CD4-positive, alpha-beta T cell (primary cell): ENCODE results near the gene CLDN1. TPM values are rescaled to one million over a fixed set of nuclear protein-coding genes. Genes with fewer than 3 reads are reported as not detected.

Source experiments
- ATAC-seq: fragments of 200-7000 bp; cut with Tn5 transposase; one replicate; pipeline ENCODE4 v1.10.0; 2022; ENCODE audit warnings: mild to moderate bottlenecking; ENCODE audit not compliant: poor library complexity
- CTCF ChIA-PET: fragments of 350-600 bp; sonication (Branson Sonifier 250); formaldehyde crosslinking; loops from one replicate; lab custom pipeline; 2021; ENCODE audit warnings: antibody characterized with exemption, inconsistent platforms; lab: Charles Lee
- POLR2A ChIA-PET: fragments of 350-600 bp; sonication (Branson Sonifier 250); formaldehyde crosslinking; loops from one replicate; lab custom pipeline; 2021; ENCODE audit warnings: antibody characterized with exemption, inconsistent platforms; lab: Charles Lee
- DNase-seq, 14 experiments: peaks; one replicate each; pipeline ENCODE4 v3.0.0-alpha.2; 2013 to 2020; ENCODE audit warnings: mixed read lengths in 2 of 14
- H3K27ac ChIP-seq, 2 donors: one replicate each; pipeline versions ENCODE4 v1.5.1 to v1.7.0; 2013; ENCODE audit warnings: low read length in 2 of 2, low read depth in 1 of 2, mild to moderate bottlenecking in 1 of 2
- H3K27me3 ChIP-seq, 2 experiments: 1 replicate in 1 of 2; 2 replicates in 1 of 2; pipeline versions ENCODE4 v1.6.1 to v1.7.0; 2013; ENCODE audit warnings: low read length in 2 of 2, control low read depth in 1 of 2, mild to moderate bottlenecking in 1 of 2, moderate library complexity in 1 of 2; ENCODE audit not compliant: insufficient read depth in 2 of 2, control insufficient read depth in 1 of 2
- H3K36me3 ChIP-seq: one replicate; pipeline ENCODE4 v1.6.1; 2013; ENCODE audit warnings: low read length, control low read depth; ENCODE audit not compliant: insufficient read depth
- H3K4me1 ChIP-seq: one replicate; pipeline ENCODE4 v1.6.1; 2013; ENCODE audit warnings: low read length, control low read depth; ENCODE audit not compliant: insufficient read depth
- H3K4me3 ChIP-seq: one replicate; pipeline ENCODE4 v1.5.1; 2013; ENCODE audit warnings: mild to moderate bottlenecking, low read length, moderate library complexity
- H3K9me3 ChIP-seq, 2 experiments: 1 replicate in 1 of 2; 2 replicates in 1 of 2; pipeline versions ENCODE4 v1.6.1 to v1.7.0; 2013; ENCODE audit warnings: low read length in 2 of 2, mild to moderate bottlenecking in 2 of 2, control low read depth in 1 of 2, moderate library complexity in 1 of 2; ENCODE audit not compliant: control insufficient read depth in 1 of 2, insufficient read depth in 1 of 2
- H3K27ac Mint-ChIP-seq: one replicate; pipeline ENCODE4 v1.8.0; 2020; ENCODE audit warnings: mixed read lengths
- H3K27me3 Mint-ChIP-seq: one replicate; pipeline ENCODE4 v1.8.0; 2021; ENCODE audit warnings: mixed read lengths
- H3K36me3 Mint-ChIP-seq: one replicate; pipeline ENCODE4 v1.8.0; 2021; ENCODE audit warnings: low read depth, mixed read lengths
- H3K4me1 Mint-ChIP-seq: one replicate; pipeline ENCODE4 v1.8.0; 2021; ENCODE audit warnings: low read depth, mixed read lengths
- H3K4me3 Mint-ChIP-seq: one replicate; pipeline ENCODE4 v1.8.0; 2020; ENCODE audit warnings: mild to moderate bottlenecking, mixed read lengths
- H3K9me3 Mint-ChIP-seq: one replicate; pipeline ENCODE4 v1.8.0; 2020; ENCODE audit warnings: mixed read lengths
- CTCF ChIP-seq: fragments of 200-600 bp; IDR thresholded peaks from one replicate; pipeline ENCODE4 v1.8.0; 2022; ENCODE audit warnings: antibody characterized with exemption, mild to moderate bottlenecking
- intact Hi-C, 2 experiments: fragments of 100-400 bp; cut with DNase I in 1 of 2; cut with micrococcal nuclease in 1 of 2; formaldehyde crosslinking; loops; one replicate each; pipeline versions ENCODE4 v1.15.1 to v1.9.0; 2023 to 2025; cut with DNase I, micrococcal nuclease
- total RNA-seq, 174 experiments: library from RNA in 2 of 174; stranded (reverse) in 2 of 174; gene quantifications; one replicate each; pipeline ENCODE4 v1.2.3 and lab custom pipeline; 2021 to 2026

The CLDN1 gene
- total RNA-seq, 2 experiments from 2014 or later: 0.80 to 0.95 TPM

DNA sequence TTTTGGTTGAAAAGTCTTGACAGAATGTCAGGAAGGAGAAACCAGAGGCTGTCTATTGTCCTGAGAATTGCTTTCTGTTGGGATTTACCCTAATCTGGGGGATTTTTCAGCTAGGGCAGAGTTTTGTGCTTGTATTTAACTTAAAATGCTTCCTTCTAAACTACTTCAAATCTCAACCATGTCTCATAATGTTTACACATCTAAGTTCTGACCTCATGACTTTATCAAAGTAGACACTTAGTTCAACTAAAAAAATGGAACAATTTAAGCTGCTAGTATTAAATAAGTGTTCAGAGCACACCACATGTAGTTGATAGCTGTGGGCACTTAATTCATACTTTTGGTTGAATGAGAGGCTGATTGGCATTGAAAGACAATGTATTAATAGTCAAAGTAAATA lies 28.2 kb downstream of the CLDN1 start:
- no peak overlapping the region for H3K27ac ChIP-seq
- no peaks in the 10 kb centered on the region for H3K27me3 ChIP-seq
- H3K27ac Mint-ChIP-seq: no peak overlapping the region
- no peaks in the 10 kb centered on the region for H3K36me3 Mint-ChIP-seq
- intact Hi-C loops: no loop called here
- no peaks in the 10 kb centered on the region for H3K27me3 Mint-ChIP-seq
- H3K9me3 ChIP-seq: peaks cover 0 to 5% of the 10 kb centered on the region in 2 experiments
- ATAC-seq: no peak
- no peaks in the 10 kb centered on the region for H3K4me1 ChIP-seq
- POLR2A ChIA-PET: no interaction called here
- no peak overlapping the region for H3K4me3 Mint-ChIP-seq
- H3K4me3 ChIP-seq: no peak overlapping the region
- H3K9me3 Mint-ChIP-seq: peaks cover 13% of the 10 kb centered on the region
- DNase-seq: no peak
- CTCF ChIA-PET: no interaction called here
- no peaks in the 10 kb centered on the region for H3K36me3 ChIP-seq
- no peak for TF ChIP-seq CTCF
- H3K4me1 Mint-ChIP-seq: no peaks in the 10 kb centered on the region

- ATAC-seq: no peak
- no peaks in the 10 kb centered on the region for H3K4me1 ChIP-seq
- no peaks in the 10 kb centered on the region for H3K4me1 Mint-ChIP-seq
Observed at GRCh38 chr3:190293621-190294020, 28.6 kb downstream of the CLDN1 start.

DNA sequence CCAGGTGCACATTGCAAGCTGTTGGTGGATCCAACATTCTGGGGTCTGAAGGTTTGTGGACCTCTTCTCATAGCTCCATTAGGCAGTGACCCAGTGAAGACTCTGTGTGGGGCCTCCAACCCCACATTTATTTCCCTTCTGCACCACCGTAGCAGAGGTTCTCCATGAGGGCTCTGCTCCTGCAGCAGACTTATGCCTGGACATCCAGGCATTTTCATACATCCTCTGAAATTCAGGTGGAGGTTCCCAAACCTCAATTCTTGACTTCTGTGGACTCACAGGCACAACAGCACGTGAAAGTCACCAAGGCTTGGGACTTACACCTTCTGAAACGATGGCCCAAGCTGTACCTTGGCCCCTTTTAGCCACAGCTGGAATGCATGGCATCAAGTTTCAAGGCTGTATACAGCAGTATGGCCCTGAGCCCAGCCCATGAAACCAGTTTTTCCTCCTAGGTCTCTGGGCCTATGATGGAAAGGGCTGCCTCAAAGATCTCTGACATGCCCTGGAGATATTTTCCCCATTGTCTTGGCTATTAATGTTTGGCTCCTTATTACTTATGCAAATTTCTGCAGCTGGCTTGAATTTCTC lies 30.2 kb downstream of the CLDN1 start:
- Mint-ChIP-seq H3K4me3 (no peak overlapping the region), H3K4me1 (no peaks in the 10 kb centered on the region), H3K27ac (no peak overlapping the region), H3K36me3 (no peaks in the 10 kb centered on the region), H3K9me3 (peaks cover 15% of the 10 kb centered on the region), H3K27me3 (no peaks in the 10 kb centered on the region)
- Histone ChIP-seq H3K27me3 (no peaks in the 10 kb centered on the region), H3K4me3 (no peak overlapping the region), H3K4me1 (no peaks in the 10 kb centered on the region), H3K9me3 (peaks cover 0 to 5% of the 10 kb centered on the region in 2 experiments), H3K36me3 (no peaks in the 10 kb centered on the region), H3K27ac (no peak overlapping the region)
- POLR2A ChIA-PET: no interaction called here
- intact Hi-C loops: no loop called here
- CTCF ChIA-PET: no interaction called here
- no peak for DNase-seq
- ATAC-seq: no peak
- TF ChIP-seq CTCF: no peak

More at GRCh38 chr3:190293621-190294020, 28.6 kb downstream of the CLDN1 start:
- no peaks in the 10 kb centered on the region for H3K36me3 ChIP-seq
- no peak for TF ChIP-seq CTCF
- no peak for DNase-seq
- intact Hi-C loops: no loop called here
- Mint-ChIP-seq H3K27ac (no peak overlapping the region), H3K27me3 (no peaks in the 10 kb centered on the region), H3K9me3 (peaks cover 13% of the 10 kb centered on the region), H3K4me3 (no peak overlapping the region), H3K36me3 (no peaks in the 10 kb centered on the region)
- POLR2A ChIA-PET: no interaction called here
- CTCF ChIA-PET: no interaction called here
- peaks cover 0 to 5% of the 10 kb centered on the region in 2 experiments for H3K9me3 ChIP-seq
- no peak overlapping the region for H3K4me3 ChIP-seq
- no peak overlapping the region for H3K27ac ChIP-seq
- H3K27me3 ChIP-seq: no peaks in the 10 kb centered on the region
